ENCODE measurements around the gene CARHSP1. TPM values are rescaled to one million over a fixed set of nuclear protein-coding genes. Genes with fewer than 3 reads are reported as not detected.
"Not testable (repeated sequence)": the region's sequence is repeated elsewhere in the genome, so short reads cannot be mapped to it uniquely, and the experiment has no call there.

Gene CARHSP1
- total and polyA plus RNA-seq, 4 donors: 68.4 to 148 (median 102) TPM

GRCh38 chr16:8878523-8878911, 9.7 kb upstream of the CARHSP1 start:
- Histone ChIP-seq H3K9me3 (ENCODE audit: control insufficient read depth in 4 of 4, insufficient read depth in 3 of 4, low read length in 3 of 4) (no peaks in the 10 kb centered on the region), H3K36me3 (ENCODE audit: control insufficient read depth in 4 of 4, insufficient read depth in 4 of 4, low read length in 4 of 4) (no peaks in the 10 kb centered on the region), H3K27ac (ENCODE audit: low read depth in 1 of 2, low read length in 1 of 2) (no peak overlapping the region), H3K27me3 (ENCODE audit: control insufficient read depth in 3 of 3, insufficient read depth in 3 of 3, low read length in 2 of 3) (no peaks in the 10 kb centered on the region), H3K4me3 (no peak overlapping the region), H3K4me1 (ENCODE audit: control insufficient read depth in 5 of 5, insufficient read depth in 5 of 5, low read length in 5 of 5) (peaks cover 0 to 6% (median 0%) of the 10 kb centered on the region in 5 donors), H3K9ac (ENCODE audit: insufficient read depth in 1 of 2, low read length in 2 of 2) (no peak overlapping the region)
- ATAC-seq (ENCODE audit: insufficient read depth, low FRiP score) (no peak), DNase-seq (no peak)
- WGBS, 2 donors: 57 to 61% methylated on average over 6 of the region's 6 CpGs
- TF ChIP-seq CTCF (IDR thresholded peaks at IDR 0.05; ENCODE audit: control extremely low read depth, extremely low read depth): no peak

- no peak overlapping the region for H3K27ac ChIP-seq (ENCODE audit: low read depth in 1 of 2, low read length in 1 of 2)
- no peak for TF ChIP-seq CTCF (IDR thresholded peaks at IDR 0.05; ENCODE audit: control extremely low read depth, extremely low read depth)
- H3K9me3 ChIP-seq (ENCODE audit: control insufficient read depth in 4 of 4, insufficient read depth in 3 of 4, low read length in 3 of 4): no peaks in the 10 kb centered on the region
- H3K36me3 ChIP-seq (ENCODE audit: control insufficient read depth in 4 of 4, insufficient read depth in 4 of 4, low read length in 4 of 4): no peaks in the 10 kb centered on the region
- H3K27me3 ChIP-seq (ENCODE audit: control insufficient read depth in 3 of 3, insufficient read depth in 3 of 3, low read length in 2 of 3): no peaks in the 10 kb centered on the region
- H3K4me3 ChIP-seq: no peak overlapping the region
- ATAC-seq (ENCODE audit: insufficient read depth, low FRiP score): no peak
- peaks cover 0 to 6% (median 0%) of the 10 kb centered on the region in 5 donors for H3K4me1 ChIP-seq (ENCODE audit: control insufficient read depth in 5 of 5, insufficient read depth in 5 of 5, low read length in 5 of 5)
- WGBS, 2 donors: 69 to 81% methylated on average over 8 of the region's 8 CpGs
- no peak overlapping the region for H3K9ac ChIP-seq (ENCODE audit: insufficient read depth in 1 of 2, low read length in 2 of 2)
- DNase-seq: no peak
Measured at GRCh38 chr16:8877894-8878522, 9.2 kb upstream of the CARHSP1 start.

GRCh38 chr16:8875317-8875716, 6.5 kb upstream of the CARHSP1 start:
- WGBS, 2 donors: 75 to 79% methylated on average over 7 of the region's 7 CpGs
- H3K9me3 ChIP-seq (ENCODE audit: control insufficient read depth in 4 of 4, insufficient read depth in 3 of 4, low read length in 3 of 4); ATAC-seq (ENCODE audit: insufficient read depth, low FRiP score): not testable (repeated sequence)

GRCh38 chr16:8874388-8874787, 5.6 kb upstream of the CARHSP1 start:
- Histone ChIP-seq H3K9ac (ENCODE audit: insufficient read depth in 1 of 2, low read length in 2 of 2) (no peak overlapping the region), H3K4me1 (ENCODE audit: control insufficient read depth in 5 of 5, insufficient read depth in 5 of 5, low read length in 5 of 5) (peaks cover 0 to 5% (median 3%) of the 10 kb centered on the region in 5 donors), H3K4me3 (no peak overlapping the region), H3K27me3 (ENCODE audit: control insufficient read depth in 3 of 3, insufficient read depth in 3 of 3, low read length in 2 of 3) (no peaks in the 10 kb centered on the region), H3K36me3 (ENCODE audit: control insufficient read depth in 4 of 4, insufficient read depth in 4 of 4, low read length in 4 of 4) (no peaks in the 10 kb centered on the region), H3K9me3 (ENCODE audit: control insufficient read depth in 4 of 4, insufficient read depth in 3 of 4, low read length in 3 of 4) (no peaks in the 10 kb centered on the region), H3K27ac (ENCODE audit: low read depth in 1 of 2, low read length in 1 of 2) (no peak overlapping the region)
- 49 to 53% methylated on average over 6 of the region's 6 CpGs for WGBS, 2 donors
- ATAC-seq (ENCODE audit: insufficient read depth, low FRiP score) (no peak), DNase-seq (peak; percentile 32 to 72 (median 58))
- no peak for TF ChIP-seq CTCF (IDR thresholded peaks at IDR 0.05; ENCODE audit: control extremely low read depth, extremely low read depth)

More at GRCh38 chr16:8875317-8875716, 6.5 kb upstream of the CARHSP1 start:
- H3K27me3 ChIP-seq (ENCODE audit: control insufficient read depth in 3 of 3, insufficient read depth in 3 of 3, low read length in 2 of 3); H3K27ac ChIP-seq (ENCODE audit: low read depth in 1 of 2, low read length in 1 of 2); H3K4me3 ChIP-seq; H3K4me1 ChIP-seq (ENCODE audit: control insufficient read depth in 5 of 5, insufficient read depth in 5 of 5, low read length in 5 of 5); H3K9ac ChIP-seq (ENCODE audit: insufficient read depth in 1 of 2, low read length in 2 of 2); DNase-seq; H3K36me3 ChIP-seq (ENCODE audit: control insufficient read depth in 4 of 4, insufficient read depth in 4 of 4, low read length in 4 of 4): not testable (repeated sequence)

- not testable (repeated sequence) for H3K9me3 ChIP-seq (ENCODE audit: control insufficient read depth in 4 of 4, insufficient read depth in 3 of 4, low read length in 3 of 4); H3K27ac ChIP-seq (ENCODE audit: low read depth in 1 of 2, low read length in 1 of 2); ATAC-seq (ENCODE audit: insufficient read depth, low FRiP score); H3K27me3 ChIP-seq (ENCODE audit: control insufficient read depth in 3 of 3, insufficient read depth in 3 of 3, low read length in 2 of 3); DNase-seq; H3K4me3 ChIP-seq; H3K9ac ChIP-seq (ENCODE audit: insufficient read depth in 1 of 2, low read length in 2 of 2); H3K4me1 ChIP-seq (ENCODE audit: control insufficient read depth in 5 of 5, insufficient read depth in 5 of 5, low read length in 5 of 5); H3K36me3 ChIP-seq (ENCODE audit: control insufficient read depth in 4 of 4, insufficient read depth in 4 of 4, low read length in 4 of 4)
- WGBS, 2 donors: 93 to 95% methylated on average over 7 of the region's 7 CpGs
Measured at GRCh38 chr16:8873866-8874195, 5.0 kb upstream of the CARHSP1 start.

Data from lung (tissue), 12 donors.